ENCODE results near the gene BORCS5. TPM values are rescaled to one million over a fixed set of nuclear protein-coding genes. Genes with fewer than 3 reads are reported as not detected.

BORCS5 gene
- total and polyA plus RNA-seq, 2 of the 8 experiments (the other 6 are each of a cell fraction or from before 2014, with no cell fraction given) = 8.3 to 17.4 TPM

DNA sequence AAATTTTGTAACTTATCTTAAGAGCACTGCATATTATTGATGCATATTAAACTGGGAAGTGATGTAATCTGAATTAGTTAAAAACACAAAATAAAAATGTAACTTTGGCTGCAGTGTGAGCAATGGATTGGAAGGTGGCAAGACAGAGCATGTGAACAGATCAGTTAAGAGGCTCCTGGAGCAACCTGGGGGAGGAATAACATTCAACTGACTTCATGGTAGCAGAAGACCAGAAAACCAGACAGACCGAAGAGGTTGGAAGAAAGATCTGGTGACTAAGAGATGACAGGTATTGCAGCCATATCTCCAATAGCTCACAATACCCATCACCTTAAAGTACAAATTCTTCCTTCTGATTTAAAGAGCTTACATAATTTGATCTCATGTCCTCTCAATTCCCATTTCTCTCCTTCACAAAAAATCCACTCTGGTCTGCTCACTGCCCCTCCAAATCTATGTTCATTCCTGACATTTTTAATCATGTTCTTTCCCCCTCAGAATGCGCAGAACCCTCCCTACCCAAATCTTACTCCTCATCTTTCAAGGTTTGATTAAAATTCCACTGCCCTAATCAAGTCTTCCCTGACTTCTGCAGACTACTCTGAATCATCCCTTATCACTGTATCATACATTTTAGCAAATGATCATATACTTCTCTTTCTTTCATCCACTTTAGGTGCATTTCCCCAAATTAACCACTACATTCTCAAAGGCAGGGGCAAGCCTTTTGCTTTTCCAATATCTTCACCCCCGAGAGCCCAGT lies 154.3 kb downstream of the BORCS5 start:
- Histone ChIP-seq H3K56ac (replicated peaks; ENCODE audit: insufficient read length, low read depth, low read length) (no peak overlapping the region), H3K9ac (replicated peaks in 1 of 4; ENCODE audit: extremely low read depth in 1 of 4, low read depth in 3 of 4, low read length in 3 of 4) (no peak overlapping the region), H4K20me1 (replicated peaks in 1 of 2; ENCODE audit: control insufficient read depth in 1 of 2, insufficient read depth in 2 of 2, low read length in 2 of 2) (peaks cover 5 to 6% of the 10 kb centered on the region in 2 experiments), H3K27ac (ENCODE audit: low read depth, low read length) (no peak overlapping the region), H2AFZ (ENCODE audit: low read length) (no peak overlapping the region), H3K4me3 (ENCODE audit: extremely low read depth in 1 of 4, insufficient read depth in 2 of 4, low read depth in 3 of 4, low read length in 4 of 4) (no peak overlapping the region), H3K14ac (ENCODE audit: insufficient read length) (no peak overlapping the region), H3K4me2 (ENCODE audit: insufficient read depth in 1 of 2, low read depth in 2 of 2, low read length in 2 of 2) (no peak overlapping the region), H2BK5ac (ENCODE audit: low read depth, low read length) (no peak overlapping the region), H3K36me3 (ENCODE audit: control insufficient read depth in 2 of 4, insufficient read depth in 4 of 4, low read length in 3 of 4) (peaks cover 0 to 9% (median 2%) of the 10 kb centered on the region in 4 experiments; a peak in 2 of 8 replicates), H2BK20ac (ENCODE audit: low read length) (no peak overlapping the region), H3K4ac (replicated peaks; ENCODE audit: insufficient read length, low read depth, low read length) (no peak overlapping the region), H3K4me1 (replicated peaks in 1 of 4; ENCODE audit: control insufficient read depth in 3 of 4, insufficient read depth in 4 of 4, low read length in 3 of 4) (peaks cover 0 to 12% (median 2%) of the 10 kb centered on the region in 4 experiments; a peak in 2 of 7 replicates), H4K8ac (ENCODE audit: extremely low read depth, insufficient read depth, low read length) (no peak overlapping the region), H3K23me2 (ENCODE audit: low read depth, low read length) (no peaks in the 10 kb centered on the region), H3K18ac (ENCODE audit: extremely low read depth, low read length) (no peak overlapping the region), H3K9me3 (ENCODE audit: insufficient read depth in 2 of 2, low read depth in 1 of 2, low read length in 1 of 2) (no peaks in the 10 kb centered on the region), H2BK120ac (replicated peaks; ENCODE audit: low read depth, low read length) (no peak overlapping the region), H3K79me1 (ENCODE audit: low read depth, low read length) (no peaks in the 10 kb centered on the region; the same call in 1 of the 2 replicates), H2AK5ac (ENCODE audit: low read depth, low read length) (no peak overlapping the region), H3K79me2 (ENCODE audit: control insufficient read depth in 1 of 2, insufficient read depth in 2 of 2, low read length in 2 of 2) (peaks cover 0 to 81% of the 10 kb centered on the region in 2 experiments; a peak in 3 of 4 replicates), H4K91ac (replicated peaks; ENCODE audit: insufficient read length, low read length) (no peak overlapping the region), H2BK15ac (ENCODE audit: low read length) (no peak overlapping the region), H2BK12ac (ENCODE audit: low read depth, low read length) (no peak overlapping the region), H4K5ac (ENCODE audit: insufficient read length, low read depth, low read length) (no peak overlapping the region), H3K23ac (ENCODE audit: insufficient read length) (no peak overlapping the region), H3K27me3 (replicated peaks in 1 of 4; ENCODE audit: control insufficient read depth in 3 of 4, extremely low read depth in 1 of 4, insufficient read depth in 3 of 4, low read length in 3 of 4) (no peaks in the 10 kb centered on the region)
- ChIA-PET CTCF (ENCODE audit: partially characterized antibody) (interaction anchor here (0.8 to 2.0 kb wide), 5 partner anchors 8 to 134 kb away, joined by 3 to 5 read pairs (median 3); no protein-coding TSS in a partner anchor), POLR2A (ENCODE audit: partially characterized antibody) (interaction anchor here (0.8 to 2.4 kb wide), 2 partner anchors 10 to 74 kb away, joined by 3 to 16 read pairs; no protein-coding TSS in a partner anchor)
- DNase-seq (ENCODE audit: low read depth in 1 of 2, low spot score in 2 of 2) = no peak
- FAIRE-seq = no peak
- 87% methylated on average over 3 of the region's 3 CpGs; no CpG with 5 or more reads in 1 of the 2 experiments for WGBS, 2 experiments (ENCODE audit: extremely low coverage in 1 of 2, insufficient coverage in 1 of 2, insufficient read length in 1 of 2, insufficient replicate concordance in 2 of 2, low coverage in 1 of 2, low lambda C conversion rate in 2 of 2, missing lambda C conversion rate in 1 of 2)
- TF ChIP-seq RBBP5 (IDR thresholded peaks at IDR 0.05; ENCODE audit: borderline replicate concordance, low read depth, low read length) (no peak), NANOG (IDR thresholded peaks at IDR 0.05; ENCODE audit: insufficient read depth, low read depth, low read length, poor library complexity, severe bottlenecking) (no peak), EGR1 (IDR thresholded peaks at IDR 0.05; ENCODE audit: borderline replicate concordance, low read depth, low read length) (no peak), NRF1 (IDR thresholded peaks at IDR 0.05; ENCODE audit: low read depth, low read length) (no peak), CHD1 (IDR thresholded peaks at IDR 0.05; ENCODE audit: low read depth, low read length) (no peak), POU5F1 (IDR thresholded peaks at IDR 0.05; ENCODE audit: low read depth, low read length) (no peak), EZH2 (IDR thresholded peaks at IDR 0.05; ENCODE audit: low read depth, low read length, severe bottlenecking) (no peak), GABPA (IDR thresholded peaks at IDR 0.05; ENCODE audit: borderline replicate concordance, insufficient read depth, low read length) (no peak), RXRA (IDR thresholded peaks at IDR 0.05; ENCODE audit: insufficient read depth, low read depth, low read length) (no peak)
- TF ChIP-seq, protein P1, sequence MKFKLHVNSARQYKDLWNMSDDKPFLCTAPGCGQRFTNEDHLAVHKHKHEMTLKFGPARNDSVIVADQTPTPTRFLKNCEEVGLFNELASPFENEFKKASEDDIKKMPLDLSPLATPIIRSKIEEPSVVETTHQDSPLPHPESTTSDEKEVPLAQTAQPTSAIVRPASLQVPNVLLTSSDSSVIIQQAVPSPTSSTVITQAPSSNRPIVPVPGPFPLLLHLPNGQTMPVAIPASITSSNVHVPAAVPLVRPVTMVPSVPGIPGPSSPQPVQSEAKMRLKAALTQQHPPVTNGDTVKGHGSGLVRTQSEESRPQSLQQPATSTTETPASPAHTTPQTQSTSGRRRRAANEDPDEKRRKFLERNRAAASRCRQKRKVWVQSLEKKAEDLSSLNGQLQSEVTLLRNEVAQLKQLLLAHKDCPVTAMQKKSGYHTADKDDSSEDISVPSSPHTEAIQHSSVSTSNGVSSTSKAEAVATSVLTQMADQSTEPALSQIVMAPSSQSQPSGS (IDR thresholded peaks at IDR 0.05; ENCODE audit: low read length) = no peak
